HepG2 (cell line): Measurements from ENCODE around the gene SNPH. TPM values are rescaled to one million over a fixed set of nuclear protein-coding genes. Genes with fewer than 3 reads are reported as not detected.
A peak's percentile ranks its signal among the peaks of the same experiment; 100 is the strongest.

Source experiments
- AGO1 ChIP-seq: fragments of 200-400 bp; formaldehyde crosslinking; IDR thresholded peaks from 2 replicates; pipeline ENCODE4 v1.6.1; 2017; ENCODE audit warnings: mild to moderate bottlenecking, low read depth, low read length, moderate library complexity; ENCODE audit not compliant: poor library complexity, severe bottlenecking
- AKAP8 ChIP-seq: sonication (generic); formaldehyde crosslinking; IDR thresholded peaks from 2 replicates; pipeline ENCODE4 v1.5.1; 2020; ENCODE audit warnings: mild to moderate bottlenecking, missing genetic modification reagents
- ARNT2 ChIP-seq: sonication (generic); formaldehyde crosslinking; IDR thresholded peaks from 2 replicates; pipeline ENCODE4 v1.8.0; 2022; ENCODE audit warnings: mild to moderate bottlenecking, low read depth, missing genetic modification reagents, moderate library complexity
- ARNTL ChIP-seq: sonication (generic); formaldehyde crosslinking; IDR thresholded peaks from 2 replicates; pipeline ENCODE4 v1.4.0; 2020; ENCODE audit warnings: mild to moderate bottlenecking, missing genetic modification reagents
- HNF4G ChIP-seq, 2 experiments: sonication (generic) in 1 of 2; formaldehyde crosslinking in 1 of 2; IDR thresholded peaks; 2 replicates each; pipeline versions ENCODE4 v1.4.0 to v1.6.1; 2011 to 2020; ENCODE audit warnings: borderline replicate concordance in 2 of 2, low read depth in 2 of 2, mild to moderate bottlenecking in 2 of 2, low read length in 1 of 2, missing genetic modification reagents in 1 of 2, moderate library complexity in 1 of 2
- MEIS2 ChIP-seq: sonication (generic); formaldehyde crosslinking; IDR thresholded peaks from 2 replicates; pipeline ENCODE4 v1.9.0; 2021; ENCODE audit warnings: mild to moderate bottlenecking, missing genetic modification reagents
- NR2C2 ChIP-seq: sonication (generic); formaldehyde crosslinking; IDR thresholded peaks from 2 replicates; pipeline ENCODE4 v1.4.0; 2020; ENCODE audit warnings: missing genetic modification reagents, mild to moderate bottlenecking, moderate library complexity, borderline replicate concordance
- RBFOX2 ChIP-seq: fragments of 200-400 bp; formaldehyde crosslinking; IDR thresholded peaks from 2 replicates; pipeline ENCODE4 v1.6.1; 2017; ENCODE audit warnings: low read depth, mild to moderate bottlenecking, low read length
- SALL2 ChIP-seq: sonication (generic); formaldehyde crosslinking; IDR thresholded peaks from 2 replicates; pipeline ENCODE4 v1.8.1; 2023; ENCODE audit warnings: mild to moderate bottlenecking, missing genetic modification reagents, inconsistent platforms
- TCF7 ChIP-seq: sonication (generic); IDR thresholded peaks from 2 replicates; pipeline ENCODE4 v1.6.1; 2016; ENCODE audit warnings: antibody characterized with exemption, low read depth
- ZFP62 ChIP-seq: sonication (generic); formaldehyde crosslinking; IDR thresholded peaks from 2 replicates; pipeline ENCODE4 v1.4.0; 2020; ENCODE audit warnings: missing genetic modification reagents
- ZNF543 ChIP-seq: sonication (generic); formaldehyde crosslinking; IDR thresholded peaks from 2 replicates; pipeline ENCODE4 v1.4.0; 2020; ENCODE audit warnings: mild to moderate bottlenecking, missing genetic modification reagents
- ZNF678 ChIP-seq: sonication (generic); formaldehyde crosslinking; IDR thresholded peaks from 2 replicates; pipeline ENCODE4 v1.4.0; 2020; ENCODE audit warnings: mild to moderate bottlenecking, missing genetic modification reagents
- ZNF747 ChIP-seq: sonication (generic); formaldehyde crosslinking; IDR thresholded peaks from 2 replicates; pipeline ENCODE4 v1.8.1; 2023; ENCODE audit warnings: missing genetic modification reagents, mild to moderate bottlenecking, borderline replicate concordance
- ZNF891 ChIP-seq: sonication (generic); formaldehyde crosslinking; IDR thresholded peaks from 2 replicates; pipeline ENCODE4 v1.5.0; 2020; ENCODE audit warnings: mild to moderate bottlenecking, missing genetic modification reagents
- polyA plus RNA-seq, 8 experiments: library from polyadenylated mRNA; depleted of rRNA in 3 of 8; stranded (reverse) in 7 of 8; unstranded in 1 of 8; fragments of >200 nt; fragmentation: Illumina TruSeq in 4 of 8; extraction: Trizol in 4 of 8; gene quantifications; 2 replicates each; pipeline versions ENCODE4 v1.2.1 to v1.2.3, GENCODE V29; 2011 to 2016; ENCODE audit warnings: low read depth in 4 of 8, missing spikeins in 1 of 8, mixed read lengths in 1 of 8; ENCODE audit not compliant: insufficient read depth in 1 of 8
- total RNA-seq, 5 experiments: library from RNA; depleted of rRNA; stranded (reverse); fragments of >200 nt; fragmentation: Illumina TruSeq; extraction: Trizol; gene quantifications; 2 replicates each; pipeline ENCODE4 v1.2.3, GENCODE V29; 2016; ENCODE audit warnings: low read depth in 1 of 5
- TF ChIP-seq, protein P1 (sequence below): sonication (generic); formaldehyde crosslinking; IDR thresholded peaks from 2 replicates; pipeline ENCODE4 v1.4.0; 2020; ENCODE audit warnings: missing genetic modification reagents
- TF ChIP-seq, protein P2 (sequence below): sonication (generic); formaldehyde crosslinking; IDR thresholded peaks from 2 replicates; pipeline ENCODE4 v1.4.0; 2020; ENCODE audit warnings: missing genetic modification reagents
- TF ChIP-seq, protein P3 (sequence below): sonication (generic); formaldehyde crosslinking; IDR thresholded peaks from 2 replicates; pipeline ENCODE4 v1.8.0; 2022; ENCODE audit warnings: low read depth, missing genetic modification reagents
- TF ChIP-seq, protein P4 (sequence below), 2 experiments: sonication (generic) in 1 of 2; formaldehyde crosslinking in 1 of 2; IDR thresholded peaks; 2 replicates each; pipeline versions ENCODE4 v1.4.0 to v1.6.1; 2018 to 2020; ENCODE audit warnings: missing genetic modification reagents in 2 of 2, borderline replicate concordance in 1 of 2, low read depth in 1 of 2, mild to moderate bottlenecking in 1 of 2, missing biosample characterization in 1 of 2

The SNPH gene
- total and polyA plus RNA-seq, 2 of the 13 experiments (the other 11 are each of a cell fraction or from before 2014, with no cell fraction given), result 0.09 TPM; not detected in 1

DNA sequence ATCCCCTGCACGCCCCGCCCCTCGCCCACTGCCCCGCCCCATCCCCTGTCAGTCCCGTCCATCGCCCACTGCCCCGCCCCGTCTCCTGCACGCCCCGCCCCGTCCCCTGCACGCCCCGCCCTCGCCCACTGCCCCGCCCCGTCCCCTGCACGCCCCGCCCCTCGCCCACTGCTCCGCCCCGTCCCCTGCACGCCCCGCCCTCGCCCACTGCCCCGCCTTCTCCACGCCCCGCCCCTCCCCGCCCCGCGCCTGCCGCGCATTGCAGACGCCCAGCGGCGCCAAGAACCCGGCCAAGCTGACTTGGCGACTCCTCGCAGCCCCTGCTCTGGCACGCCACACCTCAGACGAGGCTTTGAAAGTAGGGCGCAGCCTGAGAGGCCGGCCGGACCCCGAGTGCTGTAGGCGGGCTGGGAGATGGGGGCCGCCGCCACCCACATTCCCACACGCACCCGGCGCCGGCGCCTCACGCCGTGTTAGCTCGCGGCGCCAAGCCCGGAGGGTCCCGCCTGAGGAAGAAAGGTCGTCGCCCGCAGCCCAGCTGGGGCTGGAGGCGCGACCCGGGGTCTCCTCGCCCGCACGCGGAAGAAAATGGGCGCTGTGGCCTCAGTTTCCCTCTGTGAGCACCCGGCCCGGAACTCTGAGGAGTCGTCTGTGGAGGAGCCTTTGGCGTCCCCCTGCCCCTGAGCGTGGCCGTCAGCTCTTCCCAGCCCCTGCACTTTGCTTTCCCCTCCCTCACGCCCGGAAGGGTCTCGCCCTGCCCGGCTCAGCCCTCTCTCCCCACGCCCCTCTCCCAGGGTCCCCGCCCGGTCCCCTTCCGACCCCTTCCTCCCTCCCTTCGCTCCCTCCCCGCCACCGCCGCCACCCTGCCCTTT is 40.1 kb upstream of the SNPH start, which contains the start of gene RAD21L1 (continued):
- TF ChIP-seq, protein P1, sequence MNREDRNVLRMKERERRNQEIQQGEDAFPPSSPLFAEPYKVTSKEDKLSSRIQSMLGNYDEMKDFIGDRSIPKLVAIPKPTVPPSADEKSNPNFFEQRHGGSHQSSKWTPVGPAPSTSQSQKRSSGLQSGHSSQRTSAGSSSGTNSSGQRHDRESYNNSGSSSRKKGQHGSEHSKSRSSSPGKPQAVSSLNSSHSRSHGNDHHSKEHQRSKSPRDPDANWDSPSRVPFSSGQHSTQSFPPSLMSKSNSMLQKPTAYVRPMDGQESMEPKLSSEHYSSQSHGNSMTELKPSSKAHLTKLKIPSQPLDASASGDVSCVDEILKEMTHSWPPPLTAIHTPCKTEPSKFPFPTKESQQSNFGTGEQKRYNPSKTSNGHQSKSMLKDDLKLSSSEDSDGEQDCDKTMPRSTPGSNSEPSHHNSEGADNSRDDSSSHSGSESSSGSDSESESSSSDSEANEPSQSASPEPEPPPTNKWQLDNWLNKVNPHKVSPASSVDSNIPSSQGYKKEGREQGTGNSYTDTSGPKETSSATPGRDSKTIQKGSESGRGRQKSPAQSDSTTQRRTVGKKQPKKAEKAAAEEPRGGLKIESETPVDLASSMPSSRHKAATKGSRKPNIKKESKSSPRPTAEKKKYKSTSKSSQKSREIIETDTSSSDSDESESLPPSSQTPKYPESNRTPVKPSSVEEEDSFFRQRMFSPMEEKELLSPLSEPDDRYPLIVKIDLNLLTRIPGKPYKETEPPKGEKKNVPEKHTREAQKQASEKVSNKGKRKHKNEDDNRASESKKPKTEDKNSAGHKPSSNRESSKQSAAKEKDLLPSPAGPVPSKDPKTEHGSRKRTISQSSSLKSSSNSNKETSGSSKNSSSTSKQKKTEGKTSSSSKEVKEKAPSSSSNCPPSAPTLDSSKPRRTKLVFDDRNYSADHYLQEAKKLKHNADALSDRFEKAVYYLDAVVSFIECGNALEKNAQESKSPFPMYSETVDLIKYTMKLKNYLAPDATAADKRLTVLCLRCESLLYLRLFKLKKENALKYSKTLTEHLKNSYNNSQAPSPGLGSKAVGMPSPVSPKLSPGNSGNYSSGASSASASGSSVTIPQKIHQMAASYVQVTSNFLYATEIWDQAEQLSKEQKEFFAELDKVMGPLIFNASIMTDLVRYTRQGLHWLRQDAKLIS (CRISPR knock-in tag), result no peak
- TF ChIP-seq AKAP8 (CRISPR knock-in tag) (peak; percentile 64; the same call in 1 of the 2 replicates), RBFOX2 (peak; percentile 33; the same call in 1 of the 2 replicates), ARNT2 (CRISPR knock-in tag) (0 out of 2 replicates have a peak, but pooled peaks have one; percentile 42), TCF7 (no peak), ZFP62 (no peak), AGO1 (peak; percentile 48), MEIS2 (CRISPR knock-in tag) (peak; percentile 2; the same call in 1 of the 2 replicates), ZNF747 (CRISPR knock-in tag) (peak; percentile 34; the same call in 1 of the 2 replicates), ZNF543 (CRISPR knock-in tag) (0 out of 2 replicates have a peak, but pooled peaks have one; percentile 52), HNF4G (IDR thresholded peaks at IDR 0.05; ENCODE audit: borderline replicate concordance, low read depth, low read length) (no peak), HNF4G (CRISPR knock-in tag; IDR thresholded peaks at IDR 0.05; ENCODE audit: borderline replicate concordance, low read depth) (0 out of 2 replicates have a peak, but pooled peaks have one; percentile 50), ZNF891 (CRISPR knock-in tag) (peak; percentile 55; the same call in 1 of the 2 replicates), NR2C2 (no peak), ARNTL (CRISPR knock-in tag) (0 out of 2 replicates have a peak, but pooled peaks have one; percentile 18), ZNF678 (CRISPR knock-in tag) (0 out of 2 replicates have a peak, but pooled peaks have one; percentile 37), SALL2 (CRISPR knock-in tag) (no peak)
- TF ChIP-seq, protein P2, sequence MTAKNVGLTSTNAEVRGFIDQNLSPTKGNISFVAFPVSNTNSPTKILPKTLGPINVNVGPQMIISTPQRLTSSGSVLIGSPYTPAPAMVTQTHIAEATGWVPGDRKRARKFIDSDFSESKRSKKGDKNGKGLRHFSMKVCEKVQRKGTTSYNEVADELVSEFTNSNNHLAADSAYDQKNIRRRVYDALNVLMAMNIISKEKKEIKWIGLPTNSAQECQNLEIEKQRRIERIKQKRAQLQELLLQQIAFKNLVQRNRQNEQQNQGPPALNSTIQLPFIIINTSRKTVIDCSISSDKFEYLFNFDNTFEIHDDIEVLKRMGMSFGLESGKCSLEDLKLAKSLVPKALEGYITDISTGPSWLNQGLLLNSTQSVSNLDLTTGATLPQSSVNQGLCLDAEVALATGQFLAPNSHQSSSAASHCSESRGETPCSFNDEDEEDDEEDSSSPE, result no peak; the same call in 1 of the 2 replicates
- TF ChIP-seq, protein P3, sequence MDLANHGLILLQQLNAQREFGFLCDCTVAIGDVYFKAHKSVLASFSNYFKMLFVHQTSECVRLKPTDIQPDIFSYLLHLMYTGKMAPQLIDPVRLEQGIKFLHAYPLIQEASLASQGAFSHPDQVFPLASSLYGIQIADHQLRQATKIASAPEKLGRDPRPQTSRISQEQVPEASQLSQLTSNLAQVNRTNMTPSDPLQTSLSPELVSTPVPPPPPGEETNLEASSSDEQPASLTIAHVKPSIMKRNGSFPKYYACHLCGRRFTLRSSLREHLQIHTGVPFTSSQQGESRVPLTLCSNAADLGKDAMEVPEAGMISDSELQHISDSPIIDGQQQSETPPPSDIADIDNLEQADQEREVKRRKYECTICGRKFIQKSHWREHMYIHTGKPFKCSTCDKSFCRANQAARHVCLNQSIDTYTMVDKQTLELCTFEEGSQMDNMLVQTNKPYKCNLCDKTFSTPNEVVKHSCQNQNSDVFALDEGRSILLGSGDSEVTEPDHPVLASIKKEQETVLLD (CRISPR knock-in tag), result no peak
- TF ChIP-seq, protein P4, sequence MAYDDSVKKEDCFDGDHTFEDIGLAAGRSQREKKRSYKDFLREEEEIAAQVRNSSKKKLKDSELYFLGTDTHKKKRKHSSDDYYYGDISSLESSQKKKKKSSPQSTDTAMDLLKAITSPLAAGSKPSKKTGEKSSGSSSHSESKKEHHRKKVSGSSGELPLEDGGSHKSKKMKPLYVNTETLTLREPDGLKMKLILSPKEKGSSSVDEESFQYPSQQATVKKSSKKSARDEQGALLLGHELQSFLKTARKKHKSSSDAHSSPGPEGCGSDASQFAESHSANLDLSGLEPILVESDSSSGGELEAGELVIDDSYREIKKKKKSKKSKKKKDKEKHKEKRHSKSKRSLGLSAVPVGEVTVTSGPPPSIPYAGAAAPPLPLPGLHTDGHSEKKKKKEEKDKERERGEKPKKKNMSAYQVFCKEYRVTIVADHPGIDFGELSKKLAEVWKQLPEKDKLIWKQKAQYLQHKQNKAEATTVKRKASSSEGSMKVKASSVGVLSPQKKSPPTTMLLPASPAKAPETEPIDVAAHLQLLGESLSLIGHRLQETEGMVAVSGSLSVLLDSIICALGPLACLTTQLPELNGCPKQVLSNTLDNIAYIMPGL (CRISPR knock-in tag; IDR thresholded peaks at IDR 0.05; ENCODE audit: borderline replicate concordance in 1 of 2, low read depth in 1 of 2), result peak in 1 of 2 experiments; percentile 29; a peak in 1 of 4 replicates
